Ramos (cell line): ENCODE measurements around the gene CKMT2.

ENCODE experiments used
- in situ Hi-C: fragments of 300-500 bp; cut with MboI; formaldehyde crosslinking; loops from one replicate; pipeline ENCODE4 v1.14.3; 2022; ENCODE audit warnings: low sequenced_read_pairs; ENCODE audit not compliant: unreplicated experiment

CKMT2 gene

DNA sequence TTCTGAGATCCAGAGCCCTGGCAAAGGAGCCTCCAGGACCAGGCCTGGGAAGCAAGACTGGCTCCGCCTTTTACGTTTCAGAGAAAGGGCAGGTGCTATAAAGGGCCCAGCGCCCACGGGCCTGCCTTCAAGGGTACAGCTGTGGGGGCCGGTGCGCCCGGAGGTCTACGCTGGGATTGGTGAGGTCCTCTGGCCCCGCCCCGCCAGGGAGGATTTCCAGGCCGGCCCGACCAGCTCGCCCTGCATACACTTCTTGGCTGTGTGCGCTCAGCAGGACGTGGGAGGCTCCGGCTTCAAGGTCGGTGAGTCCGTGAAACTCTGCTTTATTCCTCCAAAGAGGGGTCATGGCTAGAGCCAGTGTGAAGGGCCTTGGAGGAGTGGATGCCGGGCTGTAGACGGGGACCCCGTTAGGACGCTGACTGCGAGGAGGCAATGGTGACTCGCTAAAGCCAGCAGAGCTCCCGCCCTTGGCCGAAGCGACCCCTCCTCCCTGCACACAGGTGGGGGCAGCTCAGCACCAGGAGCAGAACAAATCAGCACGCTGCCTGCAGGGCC, at the start of gene CKMT2:
TSS of gene CKMT2 (plus strand) at position 243 of the 555 bp plus-strand sequence. CDS start 17,811 bp downstream, outside the sequence.
- in situ Hi-C loops = no loop called here

DNA sequence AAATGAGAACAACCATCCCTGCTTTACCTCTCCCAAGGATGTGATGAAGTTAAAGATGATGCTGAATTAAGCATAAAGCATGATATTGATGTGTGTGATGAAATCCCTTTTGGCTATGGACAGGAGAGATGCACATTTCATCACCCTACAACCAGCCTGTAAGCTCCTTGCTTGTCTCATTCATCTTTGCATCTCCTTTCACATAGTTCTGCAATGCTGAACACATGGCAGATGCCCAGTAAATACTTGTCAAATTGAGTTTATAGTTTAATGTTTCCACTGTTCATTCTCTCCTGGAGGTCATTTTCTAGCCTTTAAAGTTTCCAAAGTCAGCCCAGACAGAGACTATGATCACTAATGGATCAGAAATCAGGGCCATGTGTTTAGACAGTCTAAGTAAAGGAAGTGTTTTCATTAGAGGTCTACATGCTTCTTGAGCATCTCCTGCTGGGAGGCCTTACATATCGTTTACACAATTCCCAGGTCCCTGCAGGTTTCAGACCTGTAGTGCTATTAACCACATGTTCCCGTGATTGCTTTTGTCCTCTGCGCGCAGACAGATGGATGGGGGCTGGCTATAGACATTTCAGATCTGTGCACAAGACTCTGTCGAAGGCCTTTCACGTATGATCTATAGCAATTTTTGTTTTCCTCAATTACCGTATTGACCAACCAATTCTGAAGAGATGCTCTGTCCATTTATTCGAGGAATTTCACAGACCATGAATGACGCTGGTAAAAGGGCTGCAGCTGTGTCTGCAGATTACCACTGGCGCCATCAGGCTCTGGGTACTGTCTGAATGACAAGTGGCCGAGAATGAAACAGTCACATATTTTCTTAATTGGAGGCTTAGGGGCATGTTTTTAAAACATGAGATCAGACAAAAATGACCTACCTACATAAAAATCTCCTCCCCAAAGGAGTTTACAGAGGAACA, 49.0 kb upstream of the CKMT2 start:
- in situ Hi-C loops = no loop called here

DNA sequence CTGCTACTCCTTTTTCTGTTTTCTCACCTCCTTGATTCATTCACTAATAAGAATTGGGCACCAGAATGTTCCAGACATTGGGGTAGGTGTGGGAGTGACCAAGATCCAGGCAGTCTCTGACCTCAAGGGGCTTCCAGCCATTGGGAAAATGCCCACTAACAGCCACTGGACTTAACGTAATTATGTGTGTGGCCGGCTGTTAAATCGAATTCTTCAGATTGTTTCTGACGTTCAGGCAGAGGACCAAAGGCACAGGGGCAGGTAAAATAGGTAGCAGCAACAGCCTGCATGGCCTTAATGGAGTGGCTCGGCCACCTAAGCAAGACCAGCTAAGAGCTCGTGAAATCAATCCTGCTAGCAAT, 48.4 kb upstream of the CKMT2 start:
- in situ Hi-C loops = no loop called here

DNA sequence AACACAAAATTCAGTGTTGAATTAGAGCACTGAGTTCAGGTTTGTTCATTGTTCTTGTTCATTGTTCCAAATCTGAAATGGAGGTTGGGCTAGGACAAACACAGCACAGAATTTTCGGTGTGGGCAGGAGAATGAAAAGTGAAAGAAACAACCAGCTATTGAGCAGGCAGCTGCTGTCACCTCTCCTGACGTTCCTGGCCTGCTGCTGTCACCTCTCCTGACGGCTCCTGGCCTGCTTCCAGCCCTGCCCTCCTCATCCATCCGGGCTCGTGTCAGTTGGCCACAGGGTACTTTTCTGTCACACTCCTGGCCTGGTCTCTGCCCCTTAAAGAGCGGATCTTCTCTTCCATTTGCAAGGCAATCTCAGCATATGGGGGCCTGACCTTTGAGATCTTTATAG, 45.2 kb upstream of the CKMT2 start:
- in situ Hi-C loops = no loop called here

DNA sequence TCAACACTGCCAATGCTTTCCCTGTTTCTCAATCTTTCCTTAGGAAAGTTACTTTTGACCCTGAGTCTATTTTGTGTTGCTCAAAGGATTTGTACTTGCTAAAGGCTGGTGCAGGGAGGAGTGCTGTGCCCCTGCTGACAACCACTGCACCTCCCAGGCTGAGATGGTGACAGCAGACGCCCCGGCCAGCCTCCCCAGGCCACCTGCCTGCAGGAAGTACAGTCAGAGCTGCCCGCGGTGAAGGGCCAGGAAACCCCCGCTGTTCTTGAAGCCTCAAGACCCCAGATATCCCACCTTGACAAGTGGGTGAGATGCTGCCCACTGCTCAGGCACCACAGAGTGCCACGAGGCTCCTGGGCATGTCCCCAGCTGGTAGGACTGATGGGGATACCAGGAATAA, 44.2 kb upstream of the CKMT2 start:
- in situ Hi-C loops = no loop called here

DNA sequence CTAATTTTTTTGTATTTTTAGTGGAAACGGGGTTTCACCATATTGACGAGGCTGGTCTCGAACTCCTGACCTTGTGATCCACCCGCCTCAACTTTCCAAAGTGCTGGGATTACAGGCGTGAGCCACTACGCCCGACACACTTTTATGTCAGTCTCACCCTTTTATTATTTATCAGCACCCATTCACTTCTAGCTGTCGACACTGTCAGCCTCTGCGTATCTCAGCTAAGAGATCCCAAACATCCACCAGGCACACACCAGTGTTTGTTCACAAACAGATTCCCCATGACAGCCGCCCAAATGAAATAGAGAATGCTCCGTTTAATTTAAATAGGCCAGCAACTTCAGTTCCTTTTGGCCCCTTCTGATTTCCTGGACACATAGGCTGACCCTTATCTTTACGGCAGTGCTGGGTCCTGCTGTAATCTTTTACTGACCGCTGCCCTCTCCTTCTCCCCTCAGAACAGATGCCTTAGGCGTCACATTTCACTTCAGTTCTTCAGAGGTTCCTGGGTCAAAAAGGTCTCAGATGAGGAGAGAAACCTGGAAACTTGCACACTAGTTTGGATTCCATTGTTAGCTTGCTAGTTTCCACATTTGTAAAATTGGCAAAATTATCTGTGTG, 43.1 kb upstream of the CKMT2 start:
- in situ Hi-C loops = no loop called here

DNA sequence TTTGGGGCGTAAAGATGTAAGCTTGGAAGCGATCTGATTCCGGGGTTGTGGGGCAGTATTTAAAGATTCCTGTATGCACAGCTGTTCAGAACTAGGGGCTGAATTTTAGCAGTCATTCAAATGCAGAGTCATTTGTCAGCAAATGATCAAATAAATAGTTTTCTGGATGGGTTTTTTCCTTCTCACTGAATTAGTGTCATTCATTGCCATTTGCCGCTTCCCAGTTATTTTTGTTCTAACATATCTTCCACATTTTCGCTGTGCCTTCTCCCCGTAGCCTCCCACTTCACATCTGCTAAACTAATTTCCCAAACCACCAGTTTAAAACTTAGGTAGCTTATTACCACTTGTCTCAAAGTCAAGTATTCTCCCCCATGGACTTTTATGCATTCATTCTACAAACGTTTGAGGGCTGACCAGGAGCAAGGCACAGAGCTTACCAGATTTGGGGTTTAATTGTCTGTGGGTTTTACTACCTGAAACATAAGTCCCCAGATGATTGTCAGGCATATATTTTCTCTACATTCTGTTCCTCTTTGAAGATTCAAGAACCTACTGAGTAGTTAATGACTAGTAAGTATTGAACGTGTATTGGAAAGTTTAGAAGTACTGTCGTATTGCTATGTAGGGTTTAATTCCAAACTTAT, 41.3 kb upstream of the CKMT2 start:
- in situ Hi-C loops = no loop called here

DNA sequence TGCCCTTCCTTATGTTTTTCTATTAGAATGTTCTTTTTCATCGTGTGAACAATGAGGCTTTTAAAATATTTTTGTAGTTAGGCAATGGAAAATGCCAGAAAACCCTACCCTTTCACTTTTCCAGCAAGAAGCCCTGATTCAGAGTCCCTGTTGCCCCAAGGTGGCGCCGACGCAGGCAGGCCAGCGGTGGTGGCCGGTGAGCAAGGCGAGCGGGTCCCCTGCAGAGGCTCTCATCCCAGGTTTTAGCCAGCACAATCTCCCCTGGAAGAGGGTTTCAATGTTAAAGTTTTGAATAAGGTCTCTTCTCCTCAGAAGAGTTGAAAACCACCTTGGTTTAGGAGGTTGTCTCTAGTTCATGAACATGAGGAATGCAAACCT, 40.8 kb upstream of the CKMT2 start:
- in situ Hi-C loops = no loop called here

DNA sequence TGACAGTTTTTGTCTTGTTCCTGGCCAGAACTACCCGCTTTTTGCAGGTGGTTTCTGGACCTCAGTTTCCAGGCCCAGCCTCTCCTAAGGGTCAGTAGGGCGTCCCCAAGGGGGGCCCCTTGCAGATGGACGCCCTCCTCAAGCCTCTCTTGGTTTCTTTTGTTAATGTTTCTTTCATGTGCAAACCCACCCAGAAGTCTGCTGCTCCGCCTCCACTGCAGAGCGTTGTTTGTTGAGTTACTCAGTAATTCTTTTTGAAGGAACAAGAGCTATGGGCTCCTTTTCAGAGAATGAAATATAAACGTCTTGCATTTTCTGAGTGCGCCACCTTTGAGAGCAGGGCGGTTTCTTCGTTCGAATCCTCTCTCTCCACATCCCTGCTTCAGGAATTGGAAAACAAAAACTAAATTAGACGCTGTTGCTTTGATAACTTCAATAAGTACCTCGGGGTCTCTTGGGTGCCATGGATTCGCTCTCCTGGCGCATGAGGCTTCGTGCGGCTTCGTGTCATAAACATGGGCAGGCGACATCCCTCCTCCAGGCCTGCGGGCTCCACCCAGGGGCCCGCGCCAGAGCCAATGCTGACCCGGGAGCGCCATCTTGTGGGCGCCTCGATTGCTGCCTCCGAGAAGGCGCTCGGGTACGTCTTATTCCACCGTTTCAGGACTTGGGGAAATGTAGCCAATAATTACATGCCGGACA, 38.3 kb upstream of the CKMT2 start:
- in situ Hi-C loops = no loop called here

DNA sequence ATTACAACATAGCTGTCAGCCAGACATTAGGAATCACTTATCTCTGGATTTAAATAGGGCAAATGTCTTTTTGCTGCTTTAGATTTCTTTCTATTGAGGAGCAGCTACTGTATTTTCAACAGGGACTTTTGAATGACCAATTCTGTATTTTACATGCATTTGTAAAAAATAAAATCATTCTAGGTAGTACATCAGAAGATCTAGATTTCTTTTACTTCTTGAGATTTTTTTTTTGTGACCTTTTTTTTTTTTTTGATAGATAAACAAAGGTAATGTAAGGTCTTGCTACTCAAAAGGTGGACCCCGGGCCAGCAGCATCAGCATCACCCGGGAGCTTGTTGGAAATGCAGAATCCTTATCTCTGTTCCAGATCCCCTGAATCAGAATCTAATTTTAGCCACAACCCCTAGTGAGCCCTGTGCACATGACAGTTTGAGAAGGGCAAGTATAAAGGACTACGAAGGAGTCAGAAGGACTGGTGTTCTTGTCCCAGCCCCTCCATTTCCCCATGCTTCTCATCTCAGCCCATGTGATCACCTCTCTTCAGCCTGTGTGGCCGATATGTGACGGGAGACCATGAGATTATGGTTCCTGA, 37.7 kb upstream of the CKMT2 start:
- in situ Hi-C loops = no loop called here

DNA sequence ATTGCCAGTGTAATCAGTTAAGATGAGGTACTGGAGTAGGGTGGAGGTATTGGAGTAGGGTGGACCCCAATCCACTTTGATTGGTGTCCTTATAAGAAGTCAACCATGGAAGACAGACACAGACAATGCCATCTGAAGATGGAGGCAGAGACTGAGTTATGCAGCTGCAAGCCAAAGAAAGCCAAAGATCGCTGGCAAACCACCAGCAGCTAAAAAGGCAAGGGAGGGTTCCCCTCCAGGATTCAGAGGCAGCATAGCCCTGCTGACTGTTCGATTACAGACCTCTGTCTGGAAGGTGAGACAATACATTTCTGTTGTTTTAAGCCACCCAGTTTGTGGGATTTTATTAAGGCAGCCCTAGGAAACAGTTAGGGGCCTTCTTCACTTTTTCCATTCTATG, 30.5 kb upstream of the CKMT2 start:
- in situ Hi-C loops = no loop called here

DNA sequence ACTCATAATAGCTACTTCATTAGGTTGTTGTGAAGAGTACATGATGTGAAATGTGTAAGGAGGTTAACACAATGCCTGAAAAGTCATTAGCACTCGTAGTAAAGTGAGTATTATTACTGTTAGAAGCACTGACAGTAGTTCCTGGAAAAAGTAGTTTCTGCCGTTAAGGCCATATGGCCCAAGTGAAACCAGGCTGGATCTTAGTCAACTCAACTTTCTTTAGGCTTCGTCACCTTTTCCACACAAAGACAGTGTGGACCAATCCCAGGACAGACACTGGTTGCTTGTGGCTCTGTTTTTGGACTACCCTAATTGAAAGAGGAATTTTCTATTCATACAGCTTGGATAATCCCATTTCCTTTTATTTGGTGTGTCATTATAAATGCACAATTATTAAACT, 29.4 kb upstream of the CKMT2 start:
- in situ Hi-C loops = no loop called here

DNA sequence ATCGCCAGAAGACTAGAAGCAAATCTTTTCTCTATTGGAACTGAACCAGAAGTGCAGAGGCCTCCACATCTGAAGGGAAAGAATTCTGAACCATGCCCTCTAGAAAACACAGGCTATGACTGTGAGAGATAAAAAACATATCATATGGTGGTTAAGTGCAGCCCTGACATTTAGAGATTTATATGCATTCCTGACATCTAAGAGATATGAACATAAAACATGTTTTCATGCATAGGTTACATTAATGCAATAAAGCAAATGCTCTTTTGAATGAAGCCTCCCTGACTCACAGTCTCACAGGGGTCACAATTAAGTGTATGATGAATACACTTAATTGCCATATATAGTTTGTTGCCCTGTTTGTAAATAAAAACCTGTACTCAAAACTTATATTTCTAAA, 28.9 kb upstream of the CKMT2 start:
- in situ Hi-C loops = no loop called here

DNA sequence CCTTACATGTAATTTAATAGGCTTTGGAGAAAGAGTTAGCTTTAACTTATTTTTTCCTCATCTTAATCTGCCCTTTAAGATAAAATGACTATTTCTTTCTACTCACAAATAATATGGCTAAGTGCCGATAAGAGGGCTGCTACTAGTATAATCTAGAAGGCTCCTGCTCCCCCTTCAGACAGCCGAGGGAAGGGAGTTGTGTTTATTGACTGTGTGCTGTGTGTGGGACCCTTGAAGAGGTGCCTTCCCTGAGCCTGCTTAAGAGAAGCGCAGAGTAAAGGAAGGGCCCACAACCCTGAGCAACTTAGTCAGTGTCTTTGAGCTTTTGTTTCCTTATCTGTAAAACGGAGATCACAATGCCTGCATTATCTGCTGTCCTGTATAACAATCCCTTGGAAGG, 28.1 kb upstream of the CKMT2 start:
- in situ Hi-C loops = no loop called here

DNA sequence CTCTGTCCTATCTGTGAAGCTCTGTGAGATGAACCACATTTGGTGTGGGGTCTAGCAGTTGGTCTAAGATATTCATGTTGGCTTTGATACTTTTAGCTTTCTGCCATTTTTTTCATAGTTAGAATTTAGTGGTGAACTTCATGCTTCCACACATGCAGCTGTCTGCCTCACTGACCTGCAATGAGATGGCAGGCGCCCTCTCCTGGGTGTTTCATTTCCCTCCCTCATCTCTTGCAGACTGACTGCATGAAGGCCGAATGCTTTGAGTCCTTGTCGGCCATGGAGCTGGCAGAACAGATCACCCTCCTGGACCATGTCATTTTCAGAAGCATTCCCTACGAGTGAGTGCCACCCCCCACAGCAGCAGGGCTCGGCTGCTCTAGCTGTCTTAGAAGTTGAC, 26.1 kb upstream of the CKMT2 start:
- in situ Hi-C loops = no loop called here

DNA sequence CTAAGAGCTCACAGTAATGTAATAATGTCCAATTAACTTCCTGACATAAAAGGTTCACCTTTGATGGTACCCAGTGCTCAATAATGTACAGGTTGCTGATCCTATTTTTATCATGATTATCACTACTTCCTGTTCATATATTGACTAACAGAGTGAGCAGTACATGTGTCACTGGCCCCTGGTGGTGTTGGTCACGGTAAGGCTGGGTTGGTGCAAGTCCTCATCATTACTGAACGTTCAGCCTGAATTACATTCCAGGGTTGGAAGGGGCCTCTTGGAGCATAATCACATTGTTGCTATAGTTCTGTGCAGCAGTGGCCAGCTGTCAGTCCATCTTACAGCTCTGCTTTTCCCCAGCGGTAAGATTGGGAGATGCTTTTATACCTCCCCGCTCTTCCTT, 24.2 kb upstream of the CKMT2 start:
- in situ Hi-C loops = no loop called here

DNA sequence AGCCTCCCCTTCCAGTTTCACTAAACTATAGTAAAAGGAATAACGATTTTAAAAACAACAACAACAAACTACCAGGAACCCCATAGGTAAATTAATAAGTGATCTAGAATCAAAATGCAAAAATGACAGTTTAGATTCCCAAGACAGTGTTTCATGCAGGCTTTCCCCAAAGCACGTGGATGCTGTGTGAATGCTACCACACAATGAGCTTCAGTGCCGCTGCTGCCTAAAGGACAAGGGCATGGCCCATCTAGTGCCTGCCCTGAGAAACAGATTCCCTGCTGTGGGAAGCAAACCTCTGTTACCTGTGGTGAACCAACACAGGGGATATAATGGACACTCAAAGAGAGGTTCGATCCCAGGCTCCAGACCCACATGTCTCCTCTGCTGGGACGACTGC, 23.7 kb upstream of the CKMT2 start:
- in situ Hi-C loops = no loop called here

DNA sequence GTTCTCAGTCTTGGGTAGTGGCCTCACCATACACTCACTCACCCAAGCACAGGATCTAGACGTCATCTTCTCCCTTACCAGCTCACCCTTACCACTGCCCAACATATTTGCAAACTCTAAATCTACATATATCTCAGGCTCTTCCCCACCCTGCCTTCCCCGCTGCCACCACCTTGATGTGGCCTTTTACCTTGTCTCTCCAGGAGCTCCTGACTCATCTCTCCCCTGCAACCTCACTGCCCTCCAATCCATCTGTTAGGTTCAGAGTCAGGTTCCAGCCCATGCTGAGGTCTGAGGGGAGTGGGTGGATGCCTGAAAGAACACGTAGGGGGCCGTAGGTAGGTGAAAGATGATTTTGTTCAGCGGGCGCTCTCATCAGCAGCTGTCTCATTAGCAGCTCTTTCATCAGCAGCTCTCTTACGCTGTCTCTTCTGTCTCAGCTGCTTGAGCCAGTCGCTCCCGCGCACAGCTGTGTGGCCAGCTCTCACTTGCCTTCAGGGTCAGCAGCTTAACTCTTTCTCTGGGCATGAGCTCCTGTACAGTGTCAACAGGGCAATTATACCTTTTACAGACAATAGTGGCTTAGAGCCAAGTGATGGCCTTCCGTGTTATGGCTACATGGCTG, 23.1 kb upstream of the CKMT2 start:
- in situ Hi-C loops = no loop called here

DNA sequence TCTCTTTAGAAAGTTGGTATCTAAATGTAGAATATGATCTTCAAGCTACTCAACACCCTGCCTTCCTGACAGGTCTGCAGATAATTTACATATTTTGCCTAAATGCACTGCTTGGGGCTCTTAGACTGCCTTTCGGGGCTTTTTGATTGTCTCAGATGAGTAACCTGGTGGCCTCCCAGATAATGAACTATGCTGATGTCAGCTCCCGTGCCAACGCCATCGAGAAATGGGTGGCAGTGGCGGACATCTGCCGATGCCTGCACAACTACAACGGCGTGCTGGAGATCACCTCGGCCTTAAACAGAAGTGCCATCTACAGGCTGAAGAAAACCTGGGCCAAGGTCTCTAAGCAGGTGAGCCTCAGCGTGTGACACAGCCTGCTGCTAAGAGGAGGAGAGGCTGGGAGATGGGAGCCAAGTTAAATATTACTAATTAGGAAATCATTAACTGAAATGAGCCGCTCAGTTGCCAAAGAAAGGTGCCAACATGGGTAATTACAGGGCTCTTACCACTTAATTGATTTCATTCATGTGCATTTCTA, 20.8 kb upstream of the CKMT2 start:
- in situ Hi-C loops = no loop called here
